Colon (tissue), 2 donors: ENCODE measurements around the gene PPP1R14C.

Source experiments
- FAIRE-seq: peaks from 2 replicates; lab custom pipeline; 2012; peaks lifted over from hg19 to GRCh38; lab: Jason Lieb, UNC
- donor health status: control.
- donor health status: control.

The PPP1R14C gene

DNA sequence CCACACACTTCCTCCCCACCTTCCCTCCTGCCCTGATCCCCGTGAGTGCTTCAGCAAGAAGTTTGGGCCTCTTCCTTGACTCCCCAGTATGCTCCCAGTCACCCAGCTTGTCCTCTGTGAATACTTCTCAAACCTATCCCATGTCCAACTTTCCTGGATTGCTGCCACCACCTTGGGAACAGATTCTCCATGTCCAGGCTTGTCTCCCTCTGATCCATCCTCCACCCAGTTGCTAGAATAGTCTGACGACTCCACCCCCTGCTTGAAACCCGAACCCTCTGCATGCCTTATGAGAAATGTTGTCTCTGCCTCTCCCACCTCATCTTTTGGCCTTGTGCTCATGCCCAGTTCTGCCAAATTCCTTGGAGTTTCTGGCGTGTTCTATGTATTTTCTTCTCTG lies 108.0 kb downstream of the PPP1R14C start:
- no peak for FAIRE-seq

DNA sequence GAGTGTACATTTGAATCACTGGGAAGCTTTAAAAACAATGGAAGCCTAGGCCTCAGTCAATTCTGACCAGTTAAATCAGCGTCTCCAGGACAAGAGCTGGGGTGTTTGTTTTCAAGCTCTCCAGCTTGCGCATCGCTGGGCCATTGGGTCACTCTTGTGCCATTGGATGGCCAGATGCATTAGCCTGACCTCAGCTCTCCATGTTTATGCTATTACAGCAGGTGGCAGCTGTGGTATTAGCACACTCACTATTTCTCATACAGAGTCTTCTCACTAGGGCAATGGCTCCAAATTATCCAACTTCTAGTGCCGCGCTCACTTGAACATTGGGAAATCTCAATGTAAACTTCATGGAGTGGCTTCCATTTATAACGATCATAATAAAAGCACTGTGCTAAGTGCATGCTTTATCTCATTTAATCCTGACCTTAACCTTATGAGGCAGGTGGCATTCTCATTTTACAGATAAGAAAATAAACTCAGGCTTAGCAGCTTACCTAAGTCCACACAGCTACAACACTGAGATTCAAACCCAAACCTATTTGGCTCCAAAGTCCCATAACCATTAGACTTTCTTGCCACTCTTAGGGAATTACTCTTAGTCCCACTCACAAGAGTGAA lies 108.8 kb downstream of the PPP1R14C start:
- no peak for FAIRE-seq

DNA sequence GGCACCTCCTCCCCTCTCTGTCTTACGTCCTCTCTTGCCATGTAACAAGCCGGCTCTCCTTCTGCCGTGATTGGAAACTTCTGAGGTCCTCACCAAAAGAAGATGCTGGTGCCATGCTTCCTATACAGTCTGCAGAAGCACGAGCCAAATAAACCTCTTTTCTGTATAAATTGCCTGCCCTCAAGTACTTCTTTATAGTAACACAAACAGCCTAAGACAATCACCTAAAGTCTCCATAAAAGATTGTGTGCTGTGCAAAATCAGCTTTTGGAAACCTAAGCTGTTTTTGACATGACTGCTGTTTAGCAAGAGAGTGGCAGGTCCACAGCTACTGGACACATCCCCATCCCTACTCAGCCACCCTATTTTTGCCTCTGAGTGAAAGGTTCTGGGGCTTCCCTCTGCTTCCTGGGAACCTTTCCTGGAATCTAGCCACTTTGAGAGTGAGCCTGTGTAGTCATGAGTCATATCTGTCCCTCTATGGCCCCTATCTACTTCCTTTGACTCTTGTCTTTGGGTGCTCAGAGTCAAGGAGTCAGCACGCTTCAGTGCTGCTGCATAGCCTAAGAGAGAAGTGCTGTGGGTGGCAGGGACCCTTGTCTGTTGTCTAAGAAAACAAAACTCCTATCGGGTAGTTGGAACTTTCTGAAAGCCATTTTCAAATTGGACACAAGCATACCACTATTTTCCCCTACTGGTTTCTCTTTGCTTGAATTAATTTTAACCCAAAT lies 110.0 kb downstream of the PPP1R14C start:
- FAIRE-seq = no peak

DNA sequence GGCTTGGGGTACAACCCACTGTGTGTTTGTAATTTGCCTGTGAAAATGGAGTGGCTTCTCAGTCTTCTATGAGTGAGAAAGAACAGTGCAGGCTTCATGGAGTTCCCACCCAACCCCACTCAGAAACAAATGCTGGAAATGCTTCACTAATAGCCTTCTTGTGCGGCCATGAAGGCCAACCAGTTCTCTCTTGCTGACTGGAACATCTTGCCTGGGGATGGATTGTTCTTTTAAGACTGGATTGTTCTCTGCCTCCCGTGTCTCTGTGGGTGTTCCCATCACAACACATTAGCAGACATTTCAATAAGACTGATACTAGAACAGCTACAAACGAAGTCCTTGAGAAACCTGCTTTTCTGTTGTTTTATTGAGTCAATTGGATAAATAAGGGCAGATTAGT lies 110.6 kb downstream of the PPP1R14C start:
- FAIRE-seq = no peak

DNA sequence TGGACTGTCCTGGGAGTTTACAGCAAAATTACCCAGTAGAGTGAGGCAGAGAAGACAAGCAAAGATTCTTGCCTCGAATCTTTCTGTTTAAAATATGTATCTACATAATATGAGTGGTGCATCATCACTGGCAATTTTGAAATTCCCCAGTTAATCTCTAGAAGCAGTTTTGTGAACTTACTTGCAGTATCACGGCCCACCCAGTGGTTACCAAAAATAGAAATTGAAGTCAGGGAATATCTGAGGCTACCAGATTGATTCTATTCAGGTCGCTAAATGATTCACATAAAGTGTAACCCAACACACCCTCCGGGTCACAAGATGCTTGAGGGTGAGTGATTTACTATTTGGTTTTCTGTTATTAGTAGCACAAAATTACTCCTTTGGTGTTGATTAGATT lies 111.9 kb downstream of the PPP1R14C start:
- FAIRE-seq = no peak

DNA sequence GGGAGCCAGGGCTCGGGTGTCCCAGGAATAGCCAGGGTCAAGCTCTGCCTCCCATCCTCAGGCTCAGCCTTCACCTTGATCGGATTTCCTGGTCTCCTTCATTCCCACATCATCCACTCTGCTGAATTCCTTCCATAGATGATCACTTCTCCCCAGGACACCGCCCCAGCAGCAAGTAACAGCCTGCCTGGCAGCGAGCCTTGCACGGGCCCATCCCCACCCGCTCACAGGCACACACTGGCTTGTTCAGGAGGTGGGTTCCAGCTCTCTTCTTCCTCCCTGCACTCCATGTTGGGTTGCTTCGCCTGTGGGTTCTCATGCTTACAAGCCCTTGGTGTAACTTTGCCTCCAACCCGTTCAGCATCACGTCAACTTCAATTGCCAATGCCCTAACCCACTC lies 113.0 kb downstream of the PPP1R14C start:
- no peak for FAIRE-seq

DNA sequence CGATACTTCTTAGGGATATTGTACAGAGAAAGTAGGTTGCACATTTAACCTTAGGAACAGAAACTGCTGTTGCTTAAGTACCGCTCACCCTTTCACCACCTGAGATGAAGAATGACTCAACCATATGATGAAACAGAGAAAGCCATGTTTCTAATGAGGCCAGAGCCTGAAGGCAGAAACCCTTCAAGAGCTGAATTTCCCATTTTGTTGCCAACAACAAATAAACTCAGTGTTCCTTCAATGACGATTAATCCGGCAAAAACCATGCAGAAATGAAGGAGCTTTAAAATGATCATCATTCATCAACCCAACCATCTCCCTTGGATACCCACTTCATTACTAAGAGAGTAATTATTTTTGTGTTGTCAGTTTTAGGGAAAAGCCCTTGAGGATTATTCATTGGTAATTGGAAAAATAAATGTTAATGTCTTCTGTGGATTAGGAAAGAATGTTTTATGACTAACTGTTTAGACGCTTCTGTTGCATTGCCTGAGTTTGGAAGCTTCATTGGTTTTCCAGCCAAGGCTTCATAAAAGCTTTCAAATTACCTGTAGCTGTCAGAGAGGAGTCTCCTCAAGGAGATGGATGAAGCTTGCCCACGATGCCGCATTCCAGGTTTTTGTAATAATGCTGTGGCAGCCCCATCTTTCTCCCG lies 113.9 kb downstream of the PPP1R14C start:
- no peak for FAIRE-seq

DNA sequence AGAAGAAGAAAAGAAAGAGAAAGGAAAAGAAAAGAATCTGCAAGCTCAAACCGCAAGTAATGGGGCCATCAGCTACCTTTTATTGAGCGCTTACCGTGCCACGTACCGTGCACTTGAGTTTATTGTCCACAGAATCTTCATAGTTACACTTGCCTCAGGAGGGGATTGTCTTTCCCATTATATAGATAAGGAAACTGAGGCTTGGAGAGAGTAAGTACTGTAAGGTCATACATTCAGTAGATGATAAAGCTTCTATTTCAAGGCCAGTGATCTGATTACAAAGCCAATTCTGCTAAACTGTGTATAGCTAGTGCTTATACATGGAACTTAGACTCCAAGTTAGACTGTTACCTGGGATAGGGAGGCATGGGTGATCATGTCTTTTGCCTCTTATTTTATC lies 115.5 kb downstream of the PPP1R14C start:
- FAIRE-seq = no peak

DNA sequence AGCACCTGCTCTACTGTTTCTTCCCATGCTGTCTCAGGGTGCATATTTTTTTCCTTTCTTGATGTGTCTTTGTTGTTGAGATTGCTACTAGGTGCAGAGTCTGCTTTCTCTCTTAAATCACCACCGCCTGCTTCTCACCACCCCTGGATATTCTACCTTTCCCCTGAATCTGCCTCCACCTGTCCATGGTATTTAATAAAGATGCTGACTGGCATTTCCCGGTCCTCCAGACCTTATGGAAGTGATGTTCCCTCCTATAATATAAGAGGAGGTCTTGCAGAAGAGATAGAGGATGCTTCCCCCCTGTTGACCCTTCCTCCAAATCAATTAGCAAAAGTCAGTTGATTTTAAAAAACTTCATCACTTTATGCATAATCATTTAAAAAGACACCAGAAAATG lies 118.1 kb downstream of the PPP1R14C start:
- FAIRE-seq = no peak

DNA sequence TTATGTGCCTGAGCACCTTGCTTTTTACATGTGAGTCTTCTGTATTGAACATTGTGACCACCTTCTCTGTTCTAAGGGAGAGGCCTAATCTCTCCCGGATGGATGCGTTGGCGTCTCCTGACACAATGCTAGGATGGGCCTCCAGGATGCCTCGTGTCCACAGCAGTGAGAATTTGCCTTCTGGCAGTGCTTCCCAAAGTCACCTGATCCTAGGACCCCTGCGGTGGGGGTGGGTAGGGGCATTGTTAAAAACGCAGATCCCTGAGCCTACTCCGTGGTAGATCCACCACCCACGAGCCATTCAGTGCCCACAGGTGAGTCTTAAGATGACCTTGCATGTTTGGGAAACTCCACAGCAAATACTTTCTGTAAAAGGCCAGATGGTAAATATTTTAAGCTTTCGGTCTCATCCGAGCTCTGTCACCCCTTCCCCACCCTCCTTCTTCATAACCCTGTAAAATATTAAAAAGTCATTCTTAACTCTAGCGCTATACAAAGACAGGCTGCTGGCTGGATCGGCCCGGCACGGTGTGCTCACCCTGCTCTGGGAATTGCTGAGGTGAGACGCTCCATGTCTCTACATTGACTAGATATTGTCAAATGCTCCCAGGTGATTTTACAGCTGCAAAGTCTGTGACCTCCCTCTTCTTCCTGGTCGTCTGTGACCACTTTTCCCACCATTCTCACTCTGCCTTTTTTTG lies 119.3 kb downstream of the PPP1R14C start:
- no peak for FAIRE-seq

DNA sequence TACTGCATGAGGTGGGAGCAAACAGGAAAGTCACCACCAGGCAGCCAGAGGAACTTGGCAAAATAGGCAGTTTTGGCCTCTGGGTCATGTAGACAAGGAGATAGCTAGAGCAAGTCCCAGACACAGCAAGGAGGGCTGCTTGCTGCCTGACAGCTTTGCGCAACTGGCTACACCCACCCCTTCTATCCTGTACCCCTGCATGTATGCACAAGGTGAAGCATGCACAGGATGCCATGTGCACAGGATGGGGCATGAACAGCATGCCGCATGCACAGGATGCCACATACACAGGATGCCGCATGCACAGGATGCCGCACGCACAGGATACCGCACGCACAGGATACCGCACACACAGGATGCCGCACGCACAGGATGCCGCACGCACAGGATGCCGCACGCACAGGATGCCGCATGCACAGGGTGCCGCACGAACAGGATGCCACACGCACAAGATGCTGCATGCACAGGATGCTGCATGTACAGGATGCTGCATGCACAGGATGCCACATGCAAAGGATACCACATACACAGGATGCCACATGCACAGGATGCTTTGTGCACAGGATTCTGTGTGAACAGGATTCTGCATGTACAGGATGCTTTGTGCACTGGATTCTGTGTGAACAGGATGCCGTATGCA lies 121.0 kb downstream of the PPP1R14C start:
- FAIRE-seq = no peak

DNA sequence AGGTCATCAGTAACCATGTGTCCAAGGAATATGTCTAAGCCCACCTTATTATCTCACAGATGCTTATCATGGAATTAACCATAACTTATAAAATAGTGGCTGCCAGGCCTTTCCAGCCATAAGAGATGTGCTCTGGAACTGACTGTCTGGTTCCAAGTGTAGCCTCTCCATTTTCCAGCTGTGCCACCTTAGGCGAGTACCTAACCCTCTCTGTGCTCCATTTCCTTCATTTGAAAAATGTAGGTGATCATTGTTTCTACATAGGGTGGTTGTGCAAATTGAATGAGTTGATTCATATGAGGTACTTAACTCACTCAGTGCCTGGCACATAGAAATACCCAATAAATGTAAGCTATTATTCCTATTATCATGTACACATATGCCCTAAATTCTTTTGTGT lies 123.5 kb downstream of the PPP1R14C start:
- no peak for FAIRE-seq

DNA sequence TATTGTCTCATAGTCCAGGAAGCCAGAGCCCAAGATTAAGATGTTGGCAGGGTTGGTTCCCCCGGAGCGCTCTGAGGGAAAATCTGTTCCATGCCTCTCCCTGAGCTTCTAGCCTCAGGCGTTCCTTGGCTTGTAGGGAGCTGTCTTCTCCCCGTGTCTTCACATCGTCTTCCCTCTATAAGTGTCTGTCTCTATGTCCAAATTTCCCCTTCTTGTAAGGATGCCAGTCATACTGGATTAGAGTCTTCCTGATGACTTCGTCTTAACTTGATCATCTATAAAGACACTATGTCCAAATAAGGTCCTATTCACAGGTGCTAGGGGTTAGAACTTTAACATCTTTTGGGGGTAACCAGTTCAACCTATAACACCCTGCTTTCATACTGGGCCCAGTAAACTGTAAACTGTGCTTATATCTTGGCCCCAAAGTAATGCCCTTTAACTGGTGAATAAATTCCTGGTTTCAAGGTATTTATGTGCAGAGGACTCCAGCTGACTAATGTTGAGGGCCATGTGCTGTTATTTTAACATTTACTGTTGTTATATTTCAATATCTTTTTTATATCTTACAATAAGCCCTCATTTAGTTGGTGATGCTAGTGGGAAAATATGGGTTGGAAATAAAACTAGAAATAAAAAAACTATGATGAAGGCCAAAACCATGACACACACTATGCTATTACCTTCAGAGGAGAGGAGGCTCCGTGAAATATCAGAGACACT lies 124.3 kb downstream of the PPP1R14C start:
- no peak for FAIRE-seq

DNA sequence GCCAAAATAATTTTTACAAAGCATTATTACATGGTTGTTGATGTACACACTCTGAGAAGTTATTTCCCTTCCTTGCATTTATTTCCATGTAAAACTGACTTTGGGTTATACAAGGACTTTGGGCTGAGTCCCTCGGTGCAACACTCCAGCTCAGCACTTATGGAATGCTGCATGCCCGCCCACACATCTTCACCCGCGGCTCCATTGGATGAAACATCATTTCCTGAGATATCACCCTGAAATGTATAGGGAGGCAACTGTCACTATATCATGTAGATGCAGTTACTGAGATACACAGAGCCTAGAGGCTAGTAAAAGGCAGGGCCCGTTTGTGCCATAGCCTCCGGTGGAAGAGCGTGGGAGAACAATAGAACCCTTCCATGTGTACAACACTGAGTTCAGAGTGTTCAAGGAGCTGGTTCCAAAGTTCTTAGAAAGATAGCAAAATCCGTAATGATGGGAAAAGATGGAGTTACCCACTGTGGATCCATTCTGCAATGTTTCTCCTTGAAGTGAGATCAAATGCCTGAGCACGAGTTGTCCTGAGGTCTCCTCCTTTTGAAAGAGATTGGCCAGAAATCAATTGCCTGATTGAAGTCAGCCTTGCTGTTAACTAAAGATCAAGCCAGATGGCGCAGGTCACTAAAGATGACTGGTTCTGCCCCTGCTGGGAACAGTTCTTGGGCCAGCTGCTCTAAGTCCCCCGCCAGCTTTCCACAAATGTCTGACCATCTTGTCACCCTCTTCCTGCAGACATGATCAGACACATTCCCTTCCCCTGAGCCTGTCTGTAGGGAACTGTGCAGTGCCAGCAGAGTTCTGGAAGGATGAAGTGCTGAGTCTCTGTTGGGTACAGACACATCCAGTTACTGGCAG lies 125.1 kb downstream of the PPP1R14C start:
- FAIRE-seq = no peak

DNA sequence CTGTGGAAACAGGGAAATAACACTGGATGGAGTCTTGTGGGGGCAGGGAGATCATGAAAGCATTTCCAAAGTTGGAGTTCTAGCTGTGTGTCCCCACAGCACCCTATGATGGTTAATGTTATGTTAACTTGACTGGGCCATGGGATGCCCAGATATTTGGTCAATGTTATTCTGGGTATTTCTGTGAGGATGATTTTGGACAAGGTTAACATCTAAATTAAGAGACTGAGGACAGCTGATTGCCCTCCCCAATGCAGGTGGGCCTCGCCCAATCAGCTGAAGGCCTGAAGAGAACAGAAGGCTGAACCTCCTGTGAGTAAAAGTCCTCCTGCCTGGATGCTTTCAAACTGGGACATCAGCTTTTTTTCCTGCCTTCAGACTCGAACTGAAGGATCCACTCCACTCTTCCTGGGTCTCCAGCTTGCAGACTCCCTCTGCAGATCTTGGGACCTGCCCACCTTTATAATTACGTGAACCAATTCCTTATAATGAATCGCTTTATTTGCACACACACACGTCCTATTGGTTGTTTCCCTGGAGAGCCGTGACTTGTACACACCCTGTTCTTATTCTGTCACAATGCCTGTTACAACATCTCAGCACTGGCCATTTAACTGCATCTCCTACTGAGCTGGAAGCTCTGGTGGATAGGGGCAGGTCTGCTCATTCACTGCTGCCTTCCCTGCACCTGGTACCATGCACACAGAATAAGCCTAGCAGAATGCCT lies 126.4 kb downstream of the PPP1R14C start:
- FAIRE-seq = no peak

DNA sequence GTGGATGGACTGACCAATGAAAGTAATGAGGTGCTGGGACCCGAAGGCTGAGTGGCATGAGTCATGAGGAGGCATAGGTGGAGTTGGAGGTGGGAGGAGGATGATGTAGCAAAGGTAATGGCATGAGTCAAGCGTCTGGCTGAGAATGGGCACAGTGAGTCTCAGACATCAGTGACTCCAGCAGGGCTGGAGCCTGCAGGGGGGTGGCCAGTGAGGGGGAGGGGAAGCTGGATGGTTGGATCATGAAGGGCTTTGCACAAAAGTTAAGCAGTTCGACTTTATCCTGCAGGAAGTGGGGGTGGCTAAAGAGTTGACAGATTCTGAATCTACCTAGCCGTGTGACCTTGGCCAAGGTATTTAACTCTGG lies 127.0 kb downstream of the PPP1R14C start:
- FAIRE-seq = no peak

DNA sequence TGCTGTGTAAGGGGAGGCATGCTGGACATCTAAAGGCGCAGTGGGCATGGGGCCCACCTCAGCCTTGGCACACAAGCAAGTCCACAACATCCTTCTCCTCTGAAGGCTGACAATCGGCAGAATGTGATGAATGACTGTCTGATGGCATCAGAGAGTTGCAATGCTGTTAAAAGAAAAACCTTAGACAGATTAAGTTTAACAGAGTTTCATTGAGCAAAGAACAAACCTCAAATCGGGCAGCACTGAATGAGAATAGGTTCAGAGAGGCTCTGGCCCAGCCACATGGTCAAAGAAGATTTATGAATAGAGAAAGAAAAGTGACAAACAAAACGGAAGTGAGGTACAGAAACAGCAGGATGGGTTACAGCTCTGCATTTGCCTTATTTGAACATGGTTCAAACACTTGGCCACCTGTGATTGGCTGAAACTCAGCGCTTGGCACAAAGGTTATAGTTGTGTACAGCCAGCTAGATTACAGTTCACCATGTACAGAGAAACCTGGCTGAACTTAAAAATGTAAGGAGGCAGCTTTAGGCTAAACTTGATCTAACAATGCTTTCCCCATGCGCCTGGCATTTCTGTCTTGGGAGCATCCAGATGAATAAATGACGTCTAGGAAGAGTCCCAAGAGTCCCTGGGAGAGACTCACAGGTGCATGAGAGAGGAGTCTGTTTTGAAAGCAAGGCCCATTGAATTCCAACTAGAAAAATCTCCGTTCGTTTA lies 127.6 kb downstream of the PPP1R14C start:
- FAIRE-seq = no peak

DNA sequence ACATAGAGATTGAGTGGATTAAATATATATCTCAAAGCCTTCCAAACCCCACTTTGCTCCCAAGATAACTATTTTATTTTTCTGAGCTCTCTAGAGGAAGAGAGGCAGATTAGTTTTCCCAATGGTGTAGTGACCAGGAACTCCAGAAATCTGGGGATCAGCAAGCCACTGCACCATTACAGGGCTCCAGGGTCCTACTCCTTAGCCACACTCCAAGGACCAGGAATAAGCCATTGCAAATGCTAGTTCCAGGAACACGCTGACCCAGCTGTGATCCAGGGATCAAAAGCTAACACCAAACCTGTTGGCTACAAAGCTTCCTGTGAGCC lies 128.3 kb downstream of the PPP1R14C start:
- FAIRE-seq = no peak

DNA sequence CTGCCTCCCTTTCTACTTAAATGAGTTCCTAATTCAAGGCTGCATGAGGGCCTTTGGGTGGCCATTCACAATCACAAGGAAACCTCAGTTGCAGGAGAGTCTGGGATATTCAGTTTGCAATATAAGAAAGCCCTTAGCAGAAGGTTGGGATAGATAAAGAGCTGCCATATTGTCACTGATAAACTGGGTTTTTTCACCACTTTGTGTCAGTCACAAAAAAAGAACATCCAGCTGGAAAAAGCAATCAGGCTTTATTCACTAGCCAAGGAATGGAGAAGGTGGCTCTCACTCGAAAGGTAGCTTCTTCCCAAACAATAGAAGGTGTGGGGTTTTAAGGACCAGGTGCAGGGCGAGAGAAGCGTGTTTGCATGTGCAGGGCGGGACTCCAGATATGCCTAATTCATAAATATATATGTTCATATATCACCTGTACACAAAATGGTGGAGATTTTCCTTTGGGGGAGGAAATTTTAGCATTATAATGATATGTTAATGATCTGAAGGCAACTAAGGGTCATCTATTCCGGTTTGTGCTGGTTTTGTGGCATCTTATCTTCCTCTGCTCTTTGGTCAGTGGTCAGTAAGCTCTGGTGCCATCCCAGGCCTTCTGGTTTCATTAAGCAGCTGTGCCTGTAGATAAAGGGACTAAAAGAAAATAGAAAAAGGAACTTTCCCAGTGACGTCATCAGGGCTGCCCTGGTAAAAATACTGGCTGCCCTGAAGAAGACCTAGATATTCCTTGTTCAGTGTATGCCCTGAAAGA lies 128.8 kb downstream of the PPP1R14C start:
- no peak for FAIRE-seq
